ENCODE results near the gene CDH4. TPM values are rescaled to one million over a fixed set of nuclear protein-coding genes. Genes with fewer than 3 reads are reported as not detected.
A peak's percentile ranks its signal among the peaks of the same experiment; 100 is the strongest.

Gene CDH4
- total RNA-seq, 1 experiment from 2014 or later: 25.0 TPM

GRCh38 chr20:61872371-61872900 is 620.4 kb downstream of the CDH4 start:
- intact Hi-C loops (cut with micrococcal nuclease): loop anchor here (5.0 kb wide), 1 partner anchor 615 kb away; no protein-coding TSS in a partner anchor
- H3K36me3 Mint-ChIP-seq (ENCODE audit: insufficient read depth, unreplicated experiment): no peaks in the 10 kb centered on the region
- no peak overlapping the region for H3K27ac Mint-ChIP-seq (ENCODE audit: low read depth, unreplicated experiment)
- CTCF ChIA-PET: interaction anchor here (1.1 to 1.4 kb wide), 2 partner anchors 14 to 24 kb away, joined by 6 read pairs; no protein-coding TSS in a partner anchor
- H3K9me3 Mint-ChIP-seq (ENCODE audit: unreplicated experiment): no peaks in the 10 kb centered on the region
- TF ChIP-seq CTCF (IDR thresholded peaks at IDR 0.05; ENCODE audit: unreplicated experiment): no peak
- DNase-seq (ENCODE audit: unreplicated experiment): no peak
- no peaks in the 10 kb centered on the region for H3K27me3 Mint-ChIP-seq (ENCODE audit: insufficient read depth, unreplicated experiment)
- POLR2A ChIA-PET: no interaction called here
- no peak overlapping the region for H3K4me3 Mint-ChIP-seq (ENCODE audit: unreplicated experiment)
- no peaks in the 10 kb centered on the region for H3K4me1 Mint-ChIP-seq (ENCODE audit: insufficient read depth, unreplicated experiment)
- BruUV-seq (replicated peaks): no TSS peak

GRCh38 chr20:61873651-61874420 is 621.8 kb downstream of the CDH4 start:
- TF ChIP-seq CTCF (IDR thresholded peaks at IDR 0.05; ENCODE audit: unreplicated experiment): no peak
- H3K27me3 Mint-ChIP-seq (ENCODE audit: insufficient read depth, unreplicated experiment): no peaks in the 10 kb centered on the region
- no peaks in the 10 kb centered on the region for H3K9me3 Mint-ChIP-seq (ENCODE audit: unreplicated experiment)
- H3K27ac Mint-ChIP-seq (ENCODE audit: low read depth, unreplicated experiment): no peak overlapping the region
- intact Hi-C loops (cut with micrococcal nuclease): loop anchor here (5.0 kb wide), 1 partner anchor 617 kb away; no protein-coding TSS in a partner anchor
- ChIA-PET POLR2A (no interaction called here), CTCF (interaction anchor here (0.6 to 2.7 kb wide), 8 partner anchors 13 to 1537 kb away, joined by 3 to 17 read pairs (median 4); no protein-coding TSS in a partner anchor)
- H3K4me1 Mint-ChIP-seq (ENCODE audit: insufficient read depth, unreplicated experiment): no peaks in the 10 kb centered on the region
- H3K36me3 Mint-ChIP-seq (ENCODE audit: insufficient read depth, unreplicated experiment): no peaks in the 10 kb centered on the region
- H3K4me3 Mint-ChIP-seq (ENCODE audit: unreplicated experiment): no peak overlapping the region
- no TSS peak for BruUV-seq (replicated peaks)
- DNase-seq (ENCODE audit: unreplicated experiment): no peak

- H3K4me1 Mint-ChIP-seq (ENCODE audit: insufficient read depth, unreplicated experiment): no peaks in the 10 kb centered on the region
- H3K36me3 Mint-ChIP-seq (ENCODE audit: insufficient read depth, unreplicated experiment): no peaks in the 10 kb centered on the region
- no peak overlapping the region for H3K4me3 Mint-ChIP-seq (ENCODE audit: unreplicated experiment)
- no peaks in the 10 kb centered on the region for H3K27me3 Mint-ChIP-seq (ENCODE audit: insufficient read depth, unreplicated experiment)
- H3K27ac Mint-ChIP-seq (ENCODE audit: low read depth, unreplicated experiment): no peak overlapping the region
- POLR2A ChIA-PET: no interaction called here
- CTCF ChIA-PET: interaction anchor here (0.6 to 2.7 kb wide), 6 partner anchors 13 to 229 kb away, joined by 3 to 17 read pairs (median 4); no protein-coding TSS in a partner anchor
- intact Hi-C loops (cut with micrococcal nuclease): loop anchor here (5.0 kb wide), 1 partner anchor 617 kb away; no protein-coding TSS in a partner anchor
- no peaks in the 10 kb centered on the region for H3K9me3 Mint-ChIP-seq (ENCODE audit: unreplicated experiment)
- TF ChIP-seq CTCF (IDR thresholded peaks at IDR 0.05; ENCODE audit: unreplicated experiment): peak; percentile 30
- BruUV-seq (replicated peaks): no TSS peak
- DNase-seq (ENCODE audit: unreplicated experiment): peak; percentile 11
Observed at GRCh38 chr20:61874421-61875068, 622.5 kb downstream of the CDH4 start.

All from MCF 10A (cell line).